Loucy (cell line): ENCODE data around the gene ELL.

ENCODE experiments used
- H2AFZ ChIP-seq: fragments of 200-600 bp; sonication (generic); 2 replicates; pipeline ENCODE4 v1.6.0; 2016; ENCODE audit warnings: antibody characterized with exemption, mild to moderate bottlenecking, low read length, moderate library complexity
- H3F3A ChIP-seq: fragments of 200-600 bp; 2 replicates; pipeline ENCODE4 v1.6.0; 2016; ENCODE audit warnings: antibody characterized with exemption, low read depth, mild to moderate bottlenecking
- H3K27me3 ChIP-seq: fragments of 200-600 bp; sonication (generic); 2 replicates; pipeline ENCODE4 v1.6.1; 2014; ENCODE audit warnings: low read length, mild to moderate bottlenecking; ENCODE audit not compliant: insufficient read depth, poor library complexity, severe bottlenecking
- H3K36me3 ChIP-seq: fragments of 200-600 bp; sonication (generic); 2 replicates; pipeline ENCODE4 v1.6.1; 2016; ENCODE audit warnings: low read length; ENCODE audit not compliant: insufficient read depth
- H3K4me1 ChIP-seq: fragments of 200-600 bp; sonication (generic); 2 replicates; pipeline ENCODE4 v1.5.1; 2014; ENCODE audit warnings: low read length, mild to moderate bottlenecking; ENCODE audit not compliant: insufficient read depth, poor library complexity, severe bottlenecking
- H3K4me2 ChIP-seq: fragments of 200-600 bp; sonication (generic); 2 replicates; pipeline ENCODE4 v1.6.0; 2014; ENCODE audit warnings: antibody characterized with exemption, low read length, low read depth, mild to moderate bottlenecking; ENCODE audit not compliant: poor library complexity, severe bottlenecking
- H3K4me3 ChIP-seq: fragments of 200-600 bp; sonication (generic); 2 replicates; pipeline ENCODE4 v1.5.1; 2014; ENCODE audit warnings: low read length, mild to moderate bottlenecking, mixed read lengths; ENCODE audit not compliant: poor library complexity, severe bottlenecking
- H3K79me2 ChIP-seq: fragments of 200-600 bp; sonication (generic); 2 replicates; pipeline ENCODE4 v1.6.1; 2014; ENCODE audit warnings: low read length; ENCODE audit not compliant: insufficient read depth
- H3K9ac ChIP-seq: fragments of 200-600 bp; sonication (generic); 2 replicates; pipeline ENCODE4 v1.6.0; 2014; ENCODE audit warnings: mild to moderate bottlenecking, low read depth, low read length, moderate library complexity; ENCODE audit not compliant: poor library complexity, severe bottlenecking
- H3K9me2 ChIP-seq: fragments of 200-600 bp; sonication (generic); replicated peaks from 2 replicates; pipeline ENCODE4 v1.6.1; 2016; ENCODE audit warnings: low read depth, low read length, mixed read lengths
- H3K9me3 ChIP-seq: fragments of 200-600 bp; sonication (generic); 2 replicates; pipeline ENCODE4 v1.6.1; 2014; ENCODE audit warnings: mild to moderate bottlenecking, antibody characterized with exemption, low read length, low read depth; ENCODE audit not compliant: insufficient read depth
- H4K20me1 ChIP-seq: fragments of 200-600 bp; sonication (generic); 2 replicates; pipeline ENCODE4 v1.6.0; 2014; ENCODE audit warnings: antibody characterized with exemption, low read length, mild to moderate bottlenecking; ENCODE audit not compliant: insufficient read depth, poor library complexity, severe bottlenecking
- CTCF ChIP-seq: fragments of 200-600 bp; sonication (generic); conservative IDR thresholded peaks from 2 replicates; pipeline ENCODE4 v1.5.1; 2014; ENCODE audit warnings: mild to moderate bottlenecking, antibody characterized with exemption, low read length
- EZH2phosphoT487 ChIP-seq: fragments of 200-600 bp; IDR thresholded peaks from 2 replicates; pipeline ENCODE4 v1.6.1; 2018; ENCODE audit warnings: antibody characterized with exemption, mild to moderate bottlenecking, moderate library complexity, borderline replicate concordance

The ELL gene

GRCh38 chr19:18401580-18402112, 120.2 kb downstream of the ELL start:
- H3K9ac ChIP-seq = peak overlapping the region; percentile 51
- H3K36me3 ChIP-seq = no peaks in the 10 kb centered on the region
- no peaks in the 10 kb centered on the region for H3K79me2 ChIP-seq
- H3K9me3 ChIP-seq = no peaks in the 10 kb centered on the region
- H3K9me2 ChIP-seq = no peaks in the 10 kb centered on the region
- H2AFZ ChIP-seq = peak overlapping the region; percentile 37; the same call in 1 of the 2 replicates
- H3K4me1 ChIP-seq = peaks cover 7% of the 10 kb centered on the region
- H3K27me3 ChIP-seq = no peaks in the 10 kb centered on the region
- no peaks in the 10 kb centered on the region for H3F3A ChIP-seq
- H4K20me1 ChIP-seq = no peaks in the 10 kb centered on the region
- H3K4me3 ChIP-seq = no peak overlapping the region
- TF ChIP-seq EZH2phosphoT487 (no peak), CTCF (peak; percentile 46)
- H3K4me2 ChIP-seq = peak overlapping the region; percentile 51

GRCh38 chr19:18399008-18399407, 122.9 kb downstream of the ELL start:
- no peaks in the 10 kb centered on the region for H3K27me3 ChIP-seq
- H3K9me3 ChIP-seq = no peaks in the 10 kb centered on the region
- no peaks in the 10 kb centered on the region for H3K36me3 ChIP-seq
- no peak for TF ChIP-seq CTCF
- TF ChIP-seq EZH2phosphoT487 = no peak
- H3K4me3 ChIP-seq = no peak overlapping the region
- H3F3A ChIP-seq = no peaks in the 10 kb centered on the region
- H2AFZ ChIP-seq = no peak overlapping the region
- H3K9ac ChIP-seq = no peak overlapping the region
- no peaks in the 10 kb centered on the region for H4K20me1 ChIP-seq
- no peak overlapping the region for H3K4me2 ChIP-seq
- peaks cover 7% of the 10 kb centered on the region for H3K4me1 ChIP-seq
- H3K9me2 ChIP-seq = no peaks in the 10 kb centered on the region
- no peaks in the 10 kb centered on the region for H3K79me2 ChIP-seq

- no peaks in the 10 kb centered on the region for H3K9me2 ChIP-seq
- H3K4me3 ChIP-seq = no peak within 1 kb of the TSS
- H2AFZ ChIP-seq = no peak within 1 kb of the TSS
Measured at GRCh38 chr19:18397242-18398202, 124.3 kb downstream of the ELL start, which contains the start of gene LRRC25. TSS of gene LRRC25 (minus strand) at chr19:18397622. CDS start at chr19:18396963, 659 bp downstream.

More at GRCh38 chr19:18397242-18398202, 124.3 kb downstream of the ELL start, which contains the start of gene LRRC25:
- Histone ChIP-seq H3K4me1 (peaks cover 7% of the 10 kb centered on the region), H3K27me3 (no peaks in the 10 kb centered on the region), H3F3A (no peaks in the 10 kb centered on the region), H3K79me2 (no peaks in the 10 kb centered on the region), H3K4me2 (no peak within 1 kb of the TSS), H3K9me3 (no peaks in the 10 kb centered on the region), H4K20me1 (no peaks in the 10 kb centered on the region), H3K36me3 (no peaks in the 10 kb centered on the region), H3K9ac (no peak within 1 kb of the TSS)
- TF ChIP-seq CTCF (no peak), EZH2phosphoT487 (no peak)
